Hematopoietic multipotent progenitor cell treated with erythropoietin and hydrocortisone succinate and interleukin-3 and kit ligand, for 17 days (in vitro differentiated cells): ENCODE data around the gene FITM1.

Source experiments
- DNase-seq: peaks from one replicate; pipeline ENCODE4 v3.0.0-alpha.2; 2015; ENCODE audit warnings: low spot score

The FITM1 gene

GRCh38 chr14:24130380-24130716 lies at the start of gene FITM1:
TSS of gene FITM1 (plus strand) at chr14:24130659. CDS start at chr14:24131564, 905 bp downstream.
- no peak for DNase-seq

GRCh38 chr14:24080888-24081738 lies 49.3 kb upstream of the FITM1 start:
- DNase-seq, result no peak

GRCh38 chr14:24081739-24082211 lies 48.7 kb upstream of the FITM1 start:
- no peak for DNase-seq

GRCh38 chr14:24082411-24083080 lies 47.9 kb upstream of the FITM1 start:
- no peak for DNase-seq

- DNase-seq, result no peak
Observed at GRCh38 chr14:24083462-24083861, 47.0 kb upstream of the FITM1 start.

GRCh38 chr14:24084440-24084839 lies 46.0 kb upstream of the FITM1 start:
- DNase-seq, result no peak

GRCh38 chr14:24085215-24085614 lies 45.2 kb upstream of the FITM1 start:
- DNase-seq, result no peak

- DNase-seq, result no peak
Observed at GRCh38 chr14:24086193-24086955, 44.1 kb upstream of the FITM1 start.

- no peak for DNase-seq
Observed at GRCh38 chr14:24087004-24087403, 43.5 kb upstream of the FITM1 start.

- DNase-seq, result no peak
Observed at GRCh38 chr14:24088095-24088494, 42.4 kb upstream of the FITM1 start.

- no peak for DNase-seq
Observed at GRCh38 chr14:24089890-24090289, 40.6 kb upstream of the FITM1 start.

- DNase-seq, result no peak
Observed at GRCh38 chr14:24092110-24092504, 38.4 kb upstream of the FITM1 start.

GRCh38 chr14:24092505-24093206 lies 37.8 kb upstream of the FITM1 start:
- DNase-seq, result no peak

GRCh38 chr14:24093207-24093900 lies 37.1 kb upstream of the FITM1 start:
- no peak for DNase-seq

- peak; percentile 86 for DNase-seq
Observed at GRCh38 chr14:24093901-24094840, 36.3 kb upstream of the FITM1 start, which contains the start of gene PCK2. TSS of gene PCK2 (plus strand) at chr14:24094311. CDS start at chr14:24094406, 95 bp downstream.

- DNase-seq, result peak; percentile 41
Observed at GRCh38 chr14:24094841-24095270, 35.6 kb upstream of the FITM1 start.

- DNase-seq, result peak; percentile 86
Observed at GRCh38 chr14:24095271-24096068, 35.0 kb upstream of the FITM1 start.

GRCh38 chr14:24096545-24097181 lies 33.8 kb upstream of the FITM1 start:
- DNase-seq, result no peak
